Kidney (tissue), 14 donors: Measurements from ENCODE around the gene MAML2. TPM values are rescaled to one million over a fixed set of nuclear protein-coding genes. Genes with fewer than 3 reads are reported as not detected.
A peak's percentile ranks its signal among the peaks of the same experiment; 100 is the strongest.

Source experiments
- DNase-seq, 5 donors: peaks; one replicate each; pipeline ENCODE4 v3.0.0-alpha.2; 2013 to 2020
- FAIRE-seq: peaks from 2 replicates; lab custom pipeline; 2012; peaks lifted over from hg19 to GRCh38; lab: Jason Lieb, UNC
- H3K27ac ChIP-seq, 2 donors: one replicate each; pipeline ENCODE4 v1.7.0; 2013; ENCODE audit warnings: low read depth in 2 of 2, low read length in 2 of 2, inconsistent platforms in 1 of 2
- H3K27me3 ChIP-seq: one replicate; pipeline ENCODE4 v1.7.1; 2013; ENCODE audit warnings: low read length, inconsistent platforms; ENCODE audit not compliant: control insufficient read depth, insufficient read depth
- H3K36me3 ChIP-seq, 3 donors: one replicate each; pipeline versions ENCODE4 v1.7.0 to v1.7.1; 2013; ENCODE audit warnings: low read length in 3 of 3, control low read depth in 1 of 3, inconsistent platforms in 1 of 3; ENCODE audit not compliant: insufficient read depth in 3 of 3, control insufficient read depth in 2 of 3
- H3K4me1 ChIP-seq, 3 donors: one replicate each; pipeline versions ENCODE4 v1.7.0 to v1.7.1; 2013; ENCODE audit warnings: low read length in 3 of 3, inconsistent platforms in 1 of 3, low read depth in 1 of 3; ENCODE audit not compliant: control insufficient read depth in 2 of 3, insufficient read depth in 2 of 3
- H3K4me3 ChIP-seq, 3 donors: one replicate each; pipeline versions ENCODE4 v1.7.0 to v1.8.1; 2013; ENCODE audit warnings: low read length in 3 of 3, control low read depth in 1 of 3, inconsistent platforms in 1 of 3
- H3K9ac ChIP-seq, 3 donors: one replicate each; pipeline versions ENCODE4 v1.7.0 to v1.7.1; 2013; ENCODE audit warnings: low read length in 3 of 3, control low read depth in 1 of 3, inconsistent platforms in 1 of 3
- H3K9me3 ChIP-seq, 3 donors: one replicate each; pipeline versions ENCODE4 v1.7.0 to v1.7.1; 2013; ENCODE audit warnings: low read length in 3 of 3, control low read depth in 1 of 3, inconsistent platforms in 1 of 3; ENCODE audit not compliant: control insufficient read depth in 2 of 3, insufficient read depth in 1 of 3
- CTCF ChIP-seq: IDR thresholded peaks from 3 replicates; pipeline ENCODE4 v1.5.1; 2012; ENCODE audit warnings: mild to moderate bottlenecking, moderate library complexity, borderline replicate concordance; ENCODE audit not compliant: insufficient read depth; ENCODE audit errors: extremely low read depth
- intact Hi-C: fragments of 100-400 bp; cut with DNase I; formaldehyde crosslinking; loops from one replicate; pipeline ENCODE4 v1.11.1; 2022
- polyA plus RNA-seq: library from polyadenylated mRNA; stranded (reverse); fragments of 350-450 nt; fragmentation: Illumina TruSeq; extraction: RNeasy Lipid Tissue Mini Kit (QIAGEN cat#74804); gene quantifications from one replicate; pipeline ENCODE4 v1.2.3, GENCODE V29; 2014; ENCODE audit warnings: low read depth, low replicate concordance; ENCODE audit not compliant: insufficient read depth
- total RNA-seq: library from RNA; stranded (reverse); fragmentation: NEBNext Ultra II Directional; extraction: Animal tissue kit (Norgen Biotek cat#: 25700); gene quantifications from one replicate; pipeline ENCODE4 v1.2.1, GENCODE V29; 2021
- donor health status: control.
- donor health status: control.
- donor health status: control.
- donor health status: control.
- donor health status: control.
- donor health status: DM: yes; HTN: yes; CAD: no.
- donor health status: Normal renal cell carcinoma (clear cell type).

The MAML2 gene
- total and polyA plus RNA-seq, 2 donors from 2014 or later = 4.9 to 32.3 TPM

DNA sequence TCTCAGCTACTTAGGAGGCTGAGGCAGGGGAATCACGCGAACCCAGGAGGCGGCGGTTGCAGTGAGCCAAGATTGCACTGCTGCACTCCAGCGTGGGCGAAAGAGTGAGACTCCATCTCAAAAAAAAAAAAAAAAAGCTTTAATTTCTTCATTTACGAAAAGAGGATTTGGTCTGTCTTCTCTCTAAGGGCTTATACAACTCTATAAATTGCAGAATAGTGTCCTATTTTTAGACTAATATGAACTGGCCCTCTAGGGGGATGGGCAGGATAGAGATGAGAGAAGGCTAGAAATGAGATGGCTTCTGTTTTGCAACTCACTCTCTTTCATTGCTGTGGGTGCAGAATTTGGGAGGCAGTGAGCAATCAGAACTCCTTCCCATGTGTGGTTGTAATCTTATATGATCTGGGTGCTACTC, 11.3 kb downstream of the MAML2 start:
- TF ChIP-seq CTCF = no peak
- Histone ChIP-seq H3K27ac (peak overlapping the region in 1 of 2 donors; percentile 10), H3K36me3 (no peaks in the 10 kb centered on the region), H3K27me3 (no peaks in the 10 kb centered on the region), H3K9ac (no peak overlapping the region), H3K9me3 (no peaks in the 10 kb centered on the region), H3K4me1 (peaks cover 14 to 58% (median 31%) of the 10 kb centered on the region in 3 donors), H3K4me3 (peak overlapping the region in 1 of 3 donors; percentile 2)
- intact Hi-C loops = no loop called here
- DNase-seq (no peak), FAIRE-seq (no peak)

GRCh38 chr11:96330511-96330859, 12.5 kb downstream of the MAML2 start:
- no peak for FAIRE-seq
- H3K27ac ChIP-seq = no peak overlapping the region
- intact Hi-C loops = no loop called here
- no peaks in the 10 kb centered on the region for H3K9me3 ChIP-seq
- H3K4me3 ChIP-seq = no peak overlapping the region
- H3K36me3 ChIP-seq = no peaks in the 10 kb centered on the region
- H3K4me1 ChIP-seq = peaks cover 11 to 46% (median 24%) of the 10 kb centered on the region in 3 donors
- no peaks in the 10 kb centered on the region for H3K27me3 ChIP-seq
- DNase-seq = no peak
- TF ChIP-seq CTCF = no peak
- no peak overlapping the region for H3K9ac ChIP-seq

GRCh38 chr11:96329855-96330510, 13.0 kb downstream of the MAML2 start:
- H3K9ac ChIP-seq = no peak overlapping the region
- FAIRE-seq (no peak), DNase-seq (no peak)
- no peaks in the 10 kb centered on the region for H3K36me3 ChIP-seq
- peak overlapping the region in 1 of 2 donors; percentile 2 for H3K27ac ChIP-seq
- H3K4me1 ChIP-seq = peaks cover 13 to 44% (median 21%) of the 10 kb centered on the region in 3 donors
- no peaks in the 10 kb centered on the region for H3K27me3 ChIP-seq
- no peak for TF ChIP-seq CTCF
- H3K9me3 ChIP-seq = no peaks in the 10 kb centered on the region
- H3K4me3 ChIP-seq = no peak overlapping the region
- intact Hi-C loops = no loop called here
